Fibroblast of lung (primary cell): ENCODE measurements around the gene CEP85. TPM values are rescaled to one million over a fixed set of nuclear protein-coding genes. Genes with fewer than 3 reads are reported as not detected.
"Not testable (repeated sequence)": the region's sequence is repeated elsewhere in the genome, so short reads cannot be mapped to it uniquely, and the experiment has no call there.

Source experiments
- DNase-seq, 2 donors: peaks; one replicate each; pipeline versions ENCODE4 v3.0.0 to v3.0.0-alpha.2; 2010; ENCODE audit warnings: low read depth in 2 of 2
- H2AFZ ChIP-seq: 2 replicates; pipeline ENCODE4 v1.5.1; 2012; ENCODE audit warnings: low read length, control low read depth, inconsistent platforms
- H3K27ac ChIP-seq: 2 replicates; pipeline ENCODE4 v1.5.1; 2011; ENCODE audit warnings: low read length, control low read depth; ENCODE audit not compliant: insufficient read depth
- H3K27me3 ChIP-seq: 2 replicates; pipeline ENCODE4 v1.5.1; 2011; ENCODE audit warnings: mild to moderate bottlenecking, low read length; ENCODE audit not compliant: control insufficient read depth, insufficient read depth
- H3K36me3 ChIP-seq: 2 replicates; pipeline ENCODE4 v1.5.1; 2011; ENCODE audit warnings: low read length; ENCODE audit not compliant: control insufficient read depth, insufficient read depth
- H3K4me1 ChIP-seq: 2 replicates; pipeline ENCODE4 v1.5.1; 2011; ENCODE audit warnings: low read length; ENCODE audit not compliant: control insufficient read depth, insufficient read depth; ENCODE audit errors: extremely low read depth
- H3K4me2 ChIP-seq: 2 replicates; pipeline ENCODE4 v1.5.1; 2011; ENCODE audit warnings: low read length, control low read depth; ENCODE audit not compliant: insufficient read depth; ENCODE audit errors: extremely low read depth
- H3K4me3 ChIP-seq, 4 experiments: fragments of 200-600 bp in 1 of 4; sonication (generic) in 1 of 4; replicated peaks in 1 of 4; 2 replicates each; pipeline ENCODE4 v1.5.1; 2011 to 2016; ENCODE audit warnings: low read length in 4 of 4, low read depth in 3 of 4, mild to moderate bottlenecking in 3 of 4, control low read depth in 2 of 4, inconsistent platforms in 1 of 4, mixed read lengths in 1 of 4; ENCODE audit not compliant: insufficient read depth in 1 of 4; ENCODE audit errors: control extremely low read depth in 1 of 4
- H3K79me2 ChIP-seq: 2 replicates; pipeline ENCODE4 v1.5.1; 2012; ENCODE audit warnings: mild to moderate bottlenecking, low read length, inconsistent platforms; ENCODE audit not compliant: control insufficient read depth, insufficient read depth
- H3K9ac ChIP-seq: 2 replicates; pipeline ENCODE4 v1.5.1; 2011; ENCODE audit warnings: mild to moderate bottlenecking, low read length, control low read depth; ENCODE audit not compliant: insufficient read depth
- H3K9me3 ChIP-seq: 2 replicates; pipeline ENCODE4 v1.5.1; 2012; ENCODE audit warnings: low read depth, low read length; ENCODE audit not compliant: control insufficient read depth, insufficient read depth
- H4K20me1 ChIP-seq: 2 replicates; pipeline ENCODE4 v1.5.1; 2011; ENCODE audit warnings: low read length; ENCODE audit not compliant: control insufficient read depth, insufficient read depth; ENCODE audit errors: extremely low read depth
- EZH2 ChIP-seq: IDR thresholded peaks from 2 replicates; pipeline ENCODE4 v1.5.1; 2012; ENCODE audit warnings: low read length, control low read depth, mild to moderate bottlenecking; ENCODE audit errors: missing control alignments
- polyA plus RNA-seq, 2 donors: library from polyadenylated mRNA; depleted of rRNA in 1 of 2; stranded (reverse) in 1 of 2; unstranded in 1 of 2; fragments of >200 nt; gene quantifications; 2 replicates each; pipeline ENCODE4 v1.2.1, GENCODE V29; 2011 to 2012; ENCODE audit warnings: missing spikeins in 1 of 2
- total RNA-seq: library from RNA; depleted of rRNA; stranded (reverse); fragments of >200 nt; gene quantifications from 2 replicates; pipeline ENCODE4 v1.2.1, GENCODE V29; 2014
- TF ChIP-seq, protein P1 (sequence below), 2 donors: IDR thresholded peaks in 1 of 2; conservative IDR thresholded peaks in 1 of 2; 1 replicate in 1 of 2; 2 replicates in 1 of 2; pipeline ENCODE4 v1.5.1; 2011 to 2012; ENCODE audit warnings: low read length in 2 of 2, control low read depth in 1 of 2, inconsistent platforms in 1 of 2, low read depth in 1 of 2, mild to moderate bottlenecking in 1 of 2

Gene CEP85
- total and polyA plus RNA-seq, 2 donors (not counting 1 experiment from before 2014, with no cell fraction given), result 4.7 to 6.9 TPM

DNA sequence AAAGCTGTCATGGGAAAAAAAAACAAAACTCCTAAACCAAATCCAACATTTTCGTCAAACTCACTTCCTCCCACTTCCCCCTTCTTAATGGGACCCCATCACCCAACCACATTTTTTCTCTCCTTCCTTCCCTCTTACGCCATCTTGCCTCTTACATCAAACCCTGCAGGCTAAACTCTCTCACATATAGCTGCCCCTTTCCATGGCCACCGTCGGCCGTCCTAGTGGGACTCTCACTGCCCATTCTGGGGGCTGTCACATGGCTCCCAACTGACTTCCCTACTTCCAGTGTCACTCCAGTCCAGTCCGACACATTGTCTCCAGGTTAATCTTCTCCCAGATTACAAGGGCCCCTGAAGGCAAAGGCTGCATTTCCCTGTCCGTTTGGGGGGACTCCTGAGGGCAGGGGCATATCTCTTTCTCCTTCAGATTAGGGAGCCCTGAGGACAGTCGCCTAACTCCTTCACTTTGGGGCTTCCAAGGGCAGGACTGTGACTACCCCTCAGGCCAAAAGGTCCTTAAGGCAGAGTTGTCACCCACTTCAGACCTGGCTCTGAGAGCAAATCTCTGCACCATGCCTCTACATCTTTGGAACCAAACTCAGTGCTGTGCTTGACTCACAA is 71.8 kb downstream of the CEP85 start:
- no peaks in the 10 kb centered on the region for H3K9me3 ChIP-seq
- DNase-seq, result no peak
- no peaks in the 10 kb centered on the region for H3K36me3 ChIP-seq
- H3K9ac ChIP-seq, result peak overlapping the region; percentile 84
- TF ChIP-seq, protein P1, sequence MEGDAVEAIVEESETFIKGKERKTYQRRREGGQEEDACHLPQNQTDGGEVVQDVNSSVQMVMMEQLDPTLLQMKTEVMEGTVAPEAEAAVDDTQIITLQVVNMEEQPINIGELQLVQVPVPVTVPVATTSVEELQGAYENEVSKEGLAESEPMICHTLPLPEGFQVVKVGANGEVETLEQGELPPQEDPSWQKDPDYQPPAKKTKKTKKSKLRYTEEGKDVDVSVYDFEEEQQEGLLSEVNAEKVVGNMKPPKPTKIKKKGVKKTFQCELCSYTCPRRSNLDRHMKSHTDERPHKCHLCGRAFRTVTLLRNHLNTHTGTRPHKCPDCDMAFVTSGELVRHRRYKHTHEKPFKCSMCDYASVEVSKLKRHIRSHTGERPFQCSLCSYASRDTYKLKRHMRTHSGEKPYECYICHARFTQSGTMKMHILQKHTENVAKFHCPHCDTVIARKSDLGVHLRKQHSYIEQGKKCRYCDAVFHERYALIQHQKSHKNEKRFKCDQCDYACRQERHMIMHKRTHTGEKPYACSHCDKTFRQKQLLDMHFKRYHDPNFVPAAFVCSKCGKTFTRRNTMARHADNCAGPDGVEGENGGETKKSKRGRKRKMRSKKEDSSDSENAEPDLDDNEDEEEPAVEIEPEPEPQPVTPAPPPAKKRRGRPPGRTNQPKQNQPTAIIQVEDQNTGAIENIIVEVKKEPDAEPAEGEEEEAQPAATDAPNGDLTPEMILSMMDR (conservative IDR thresholded peaks at IDR 0.05 in 1 of 2, IDR thresholded peaks at IDR 0.05 in 1 of 2; ENCODE audit: low read depth in 1 of 2, low read length in 2 of 2), result no peak
- TF ChIP-seq EZH2, result no peak
- H3K4me1 ChIP-seq, result peaks cover 13% of the 10 kb centered on the region
- H3K27ac ChIP-seq, result peak overlapping the region; percentile 87
- H3K4me2 ChIP-seq, result peak overlapping the region; percentile 81
- H3K27me3 ChIP-seq, result no peaks in the 10 kb centered on the region
- H3K79me2 ChIP-seq, result no peaks in the 10 kb centered on the region
- H2AFZ ChIP-seq, result peak overlapping the region; percentile 89
- peak overlapping the region; percentile 58 to 88 (median 74) for H3K4me3 ChIP-seq
- no peaks in the 10 kb centered on the region for H4K20me1 ChIP-seq

DNA sequence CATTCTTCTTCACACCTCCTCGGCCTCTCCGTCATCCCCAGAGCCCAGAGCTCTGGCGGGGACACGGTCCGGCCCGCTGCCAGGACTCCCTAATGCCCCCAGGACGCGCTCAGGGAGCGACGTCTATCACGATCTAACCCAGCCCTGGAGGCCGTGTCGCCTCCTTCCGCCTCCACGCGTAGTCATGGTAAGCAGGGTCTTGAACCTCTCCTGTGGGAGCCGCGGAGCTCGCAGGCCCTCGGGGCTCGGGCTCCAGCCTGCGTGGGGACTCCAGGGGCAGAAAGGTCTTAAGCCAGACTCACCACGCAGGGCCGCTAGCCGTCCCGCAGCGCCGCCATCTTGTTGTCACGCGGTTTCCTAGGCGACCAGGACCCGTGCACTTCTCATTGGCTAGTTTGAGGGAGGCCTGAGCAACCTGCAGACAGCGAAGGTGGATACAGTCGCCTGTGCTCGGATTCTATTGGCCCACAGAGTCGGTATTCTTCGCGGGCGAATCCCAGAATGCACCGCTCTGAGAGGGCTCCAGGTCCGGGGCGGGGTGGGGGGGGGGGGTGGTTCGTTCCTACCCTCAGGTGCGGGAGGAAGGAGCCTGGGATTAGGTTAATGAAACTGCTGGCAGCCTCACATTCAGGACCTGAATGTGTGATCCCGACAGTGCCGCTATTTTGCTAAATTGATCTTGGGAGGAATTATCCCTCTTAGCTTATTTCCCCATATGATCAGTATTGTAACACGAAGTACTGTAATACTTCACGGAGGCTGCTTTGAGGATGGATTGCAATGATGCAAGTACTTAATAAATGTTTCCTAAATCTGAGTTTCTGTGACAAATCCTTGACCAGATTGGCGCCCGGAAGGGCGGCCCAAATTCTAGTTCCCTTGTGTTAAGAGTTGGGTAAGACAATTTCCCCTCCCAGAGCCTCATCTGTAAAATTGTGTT is 72.6 kb downstream of the CEP85 start, which contains the start of gene UBXN11:
TSS of gene UBXN11 (minus strand) at position 347 of the 940 bp plus-strand sequence. CDS start 3,753 bp downstream, outside the sequence.
- Histone ChIP-seq H4K20me1 (no peaks in the 10 kb centered on the region), H3K4me2 (peak within 1 kb of the TSS; percentile 81), H2AFZ (peak within 1 kb of the TSS; percentile 89), H3K9me3 (no peaks in the 10 kb centered on the region), H3K4me3 (peak within 1 kb of the TSS; percentile 58 to 88 (median 74)), H3K79me2 (no peaks in the 10 kb centered on the region), H3K9ac (peak within 1 kb of the TSS; percentile 84), H3K36me3 (no peaks in the 10 kb centered on the region), H3K27me3 (no peaks in the 10 kb centered on the region), H3K27ac (peak within 1 kb of the TSS; percentile 87), H3K4me1 (peaks cover 13% of the 10 kb centered on the region)
- TF ChIP-seq EZH2, result no peak
- TF ChIP-seq, protein P1 (conservative IDR thresholded peaks at IDR 0.05 in 1 of 2, IDR thresholded peaks at IDR 0.05 in 1 of 2; ENCODE audit: low read depth in 1 of 2, low read length in 2 of 2), result no peak
- peak; percentile 93 to 95 for DNase-seq

DNA sequence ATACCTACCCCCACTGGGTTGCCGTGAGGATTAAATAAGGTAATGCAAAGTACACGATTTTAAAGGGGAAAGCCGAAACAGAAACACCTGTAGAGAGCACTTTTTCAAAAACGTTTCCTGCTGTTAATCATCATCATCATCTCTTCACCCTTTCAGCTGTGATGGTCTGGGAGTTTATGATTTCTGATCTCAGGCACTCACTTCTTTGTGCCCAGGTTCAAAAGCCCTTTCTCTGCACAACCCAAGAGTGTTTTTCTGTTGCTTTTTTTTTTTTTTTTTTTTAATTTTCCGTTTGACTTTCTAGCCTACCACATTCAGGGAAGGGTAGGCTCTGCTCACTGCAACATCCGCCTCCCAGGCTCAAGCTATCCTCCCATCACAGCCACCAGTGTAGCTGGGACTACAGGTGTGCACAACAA is 73.4 kb downstream of the CEP85 start:
- TF ChIP-seq, protein P1 (conservative IDR thresholded peaks at IDR 0.05 in 1 of 2, IDR thresholded peaks at IDR 0.05 in 1 of 2; ENCODE audit: low read depth in 1 of 2, low read length in 2 of 2), result no peak
- no peak for TF ChIP-seq EZH2
- Histone ChIP-seq H3K4me2 (no peak overlapping the region), H3K9me3 (no peaks in the 10 kb centered on the region), H3K27ac (no peak overlapping the region), H3K9ac (no peak overlapping the region), H2AFZ (no peak overlapping the region), H3K4me3 (no peak overlapping the region), H3K4me1 (peaks cover 9% of the 10 kb centered on the region), H3K79me2 (no peaks in the 10 kb centered on the region), H3K27me3 (no peaks in the 10 kb centered on the region), H4K20me1 (no peaks in the 10 kb centered on the region), H3K36me3 (no peaks in the 10 kb centered on the region)
- no peak for DNase-seq

DNA sequence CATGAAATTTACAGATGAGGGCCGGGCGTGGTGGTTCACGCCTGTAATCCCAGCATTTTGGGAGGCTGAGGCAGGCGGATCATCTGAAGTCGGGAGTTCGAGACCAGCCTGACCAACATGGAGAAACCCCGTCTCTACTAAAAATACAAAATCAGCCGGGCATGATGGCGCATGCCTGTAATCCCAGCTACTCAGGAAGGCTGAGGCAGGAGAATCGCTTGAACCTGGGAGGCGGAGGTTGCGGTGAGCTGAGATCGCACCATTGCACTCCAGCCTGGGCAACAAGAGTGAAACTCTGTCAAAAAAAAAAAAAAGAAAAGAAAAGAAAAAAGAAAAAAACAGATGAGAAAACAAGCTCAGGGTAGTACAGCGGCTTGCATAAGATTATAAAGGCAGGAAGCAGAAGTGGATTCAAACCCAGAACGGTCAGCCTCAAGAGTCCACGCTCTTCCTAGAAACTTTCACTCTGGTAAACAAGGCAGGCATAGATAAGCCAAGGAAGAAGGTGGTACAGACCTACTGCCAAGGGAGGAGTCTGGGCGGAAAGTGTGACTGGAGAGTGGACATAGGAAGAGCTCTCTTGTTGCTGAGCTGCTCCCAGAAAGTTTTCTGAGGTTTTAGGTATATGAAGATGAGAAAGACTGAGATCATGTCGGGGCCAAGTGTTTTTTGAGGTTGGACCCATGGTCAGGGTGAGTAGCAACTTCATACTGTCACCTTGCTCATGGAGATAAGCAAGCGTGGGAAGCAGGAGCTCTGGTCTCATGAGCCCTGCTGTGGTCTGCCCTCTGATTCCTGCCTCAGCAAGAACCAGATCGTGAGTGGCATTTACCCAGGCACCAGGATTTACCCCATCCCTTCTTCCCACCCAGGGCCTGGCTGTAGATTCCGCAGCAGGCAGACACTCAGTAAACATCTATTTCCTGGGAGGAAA is 74.2 kb downstream of the CEP85 start:
- not testable (repeated sequence) for H3K27ac ChIP-seq, DNase-seq, H3K36me3 ChIP-seq, H3K79me2 ChIP-seq, H3K4me2 ChIP-seq, H2AFZ ChIP-seq, H3K9me3 ChIP-seq, H3K4me3 ChIP-seq, H3K4me1 ChIP-seq, H3K27me3 ChIP-seq, H3K9ac ChIP-seq, H4K20me1 ChIP-seq
